Erythroblast (primary cell): ENCODE results near the gene KRTAP5-9.

Experiments
- GATA1 ChIP-seq: IDR thresholded peaks from 2 replicates; pipeline ENCODE4 v1.6.1; 2011; ENCODE audit warnings: low read depth, mild to moderate bottlenecking, control low read depth, low read length, moderate library complexity
- POLR2A ChIP-seq: IDR thresholded peaks from 2 replicates; pipeline ENCODE4 v1.6.1; 2011; ENCODE audit warnings: mild to moderate bottlenecking, low read length

- TF ChIP-seq POLR2A (no peak), GATA1 (no peak)
Observed at GRCh38 chr11:71502871-71503435, 45.3 kb upstream of the KRTAP5-9 start.
